T-helper 1 cell treated with Interleukin-12 subunit alpha and Interleukin-12 subunit beta and Interleukin-4 antibody, amounts not matched to agents 30 μg/mL and 1 μg/mL, for 36 hours (primary cell): Measurements from ENCODE around the gene RRN3.
"Not testable (repeated sequence)": the region's sequence is repeated elsewhere in the genome, so short reads cannot be mapped to it uniquely, and the experiment has no call there.

Experiments
- H3K27ac Mint-ChIP-seq: one replicate; pipeline ENCODE4 v1.8.0; 2021; ENCODE audit warnings: mild to moderate bottlenecking, mixed read lengths
- H3K27me3 Mint-ChIP-seq: one replicate; pipeline ENCODE4 v1.8.0; 2021; ENCODE audit warnings: low read depth, mixed read lengths
- H3K36me3 Mint-ChIP-seq: one replicate; pipeline ENCODE4 v1.8.0; 2021; ENCODE audit warnings: low read depth, mixed read lengths
- H3K4me1 Mint-ChIP-seq: one replicate; pipeline ENCODE4 v1.8.0; 2021; ENCODE audit warnings: low read depth, mixed read lengths
- H3K4me3 Mint-ChIP-seq: one replicate; pipeline ENCODE4 v1.8.0; 2021; ENCODE audit warnings: mild to moderate bottlenecking, moderate library complexity, mixed read lengths
- H3K9me3 Mint-ChIP-seq: one replicate; pipeline ENCODE4 v1.8.0; 2021; ENCODE audit warnings: mixed read lengths

RRN3 gene

DNA sequence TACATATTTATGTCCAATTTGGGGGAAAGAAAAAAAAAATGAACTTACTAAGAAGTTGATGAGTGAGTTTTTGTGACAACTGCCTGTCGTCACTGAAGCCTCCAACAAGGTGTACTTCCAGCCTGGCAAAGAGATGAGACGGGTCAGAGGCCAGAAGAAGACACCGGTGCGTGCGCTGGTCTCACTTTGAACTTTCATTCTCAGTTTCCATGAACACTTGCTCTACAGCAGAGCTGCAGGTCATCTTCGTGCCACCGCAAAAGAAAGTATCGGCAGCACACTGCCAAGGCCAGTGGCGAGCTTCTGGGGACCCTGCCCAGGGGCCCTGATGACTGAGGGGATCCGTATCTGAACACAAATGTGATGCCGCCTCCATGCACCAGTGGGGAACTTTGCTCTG is 49.8 kb downstream of the RRN3 start:
- H3K9me3 Mint-ChIP-seq = no peaks in the 10 kb centered on the region
- no peaks in the 10 kb centered on the region for H3K4me1 Mint-ChIP-seq
- H3K36me3 Mint-ChIP-seq = peaks cover 16% of the 10 kb centered on the region
- H3K27ac Mint-ChIP-seq = no peak overlapping the region
- H3K4me3 Mint-ChIP-seq = no peak overlapping the region
- H3K27me3 Mint-ChIP-seq = no peaks in the 10 kb centered on the region

DNA sequence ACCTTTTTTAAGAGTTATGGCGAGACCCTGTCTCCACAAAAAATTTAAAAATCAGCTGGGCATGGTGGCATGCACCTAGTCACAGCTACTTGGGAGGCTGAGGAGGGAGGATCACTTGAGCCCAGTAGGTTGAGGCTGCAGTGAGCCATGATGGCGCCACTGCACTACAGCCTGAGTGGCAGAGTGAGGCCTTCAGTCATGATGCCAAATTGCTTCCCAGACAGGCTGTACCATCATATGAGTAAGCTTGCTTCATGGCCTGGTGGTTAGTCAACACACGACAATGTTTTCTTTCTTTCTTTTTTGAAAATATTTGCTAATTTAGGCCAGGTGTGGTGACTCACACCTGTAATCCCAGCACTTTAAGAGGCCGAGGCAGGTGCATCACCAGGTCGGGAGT is 50.7 kb downstream of the RRN3 start:
- Mint-ChIP-seq H3K36me3 (peaks cover 20% of the 10 kb centered on the region), H3K9me3 (no peaks in the 10 kb centered on the region), H3K4me1 (no peaks in the 10 kb centered on the region), H3K4me3 (no peak overlapping the region), H3K27me3 (no peaks in the 10 kb centered on the region), H3K27ac (no peak overlapping the region)

DNA sequence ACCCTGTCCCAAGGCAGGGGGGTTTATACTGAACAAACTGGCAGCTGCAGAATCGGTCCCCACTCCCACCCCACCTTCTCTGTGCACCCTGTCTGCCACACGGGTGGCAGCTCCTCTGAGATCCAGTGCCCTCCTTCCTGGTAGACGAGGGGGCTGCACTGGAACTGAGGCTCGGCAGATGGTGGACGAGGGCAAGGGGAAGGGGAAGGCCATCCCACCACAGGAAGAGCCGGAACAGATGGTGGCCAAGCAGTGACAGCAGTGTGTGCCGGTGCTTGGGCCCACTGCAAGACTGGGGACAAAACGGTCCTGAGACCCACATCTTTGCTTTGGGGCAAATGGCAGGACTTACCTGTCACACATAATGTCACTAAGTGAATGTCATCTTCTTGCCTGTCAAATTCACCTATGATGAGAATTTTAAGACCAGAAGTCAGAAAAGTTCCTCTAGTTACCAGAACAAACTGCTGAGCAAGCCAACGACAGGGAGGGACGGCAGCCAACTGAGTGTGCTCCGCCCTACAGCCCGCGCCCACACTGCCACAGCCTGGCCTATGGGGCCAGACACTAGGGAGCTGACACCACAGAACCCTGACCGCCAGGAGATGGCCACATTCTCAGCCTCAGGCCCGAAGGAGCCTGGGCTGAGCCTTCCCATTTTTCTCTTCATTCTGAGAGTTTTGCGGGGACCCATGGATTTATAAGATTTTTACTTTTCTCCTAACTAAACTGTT is 52.6 kb downstream of the RRN3 start:
- Mint-ChIP-seq H3K27ac (no peak overlapping the region), H3K27me3 (no peaks in the 10 kb centered on the region), H3K4me1 (no peaks in the 10 kb centered on the region), H3K4me3 (no peak overlapping the region), H3K36me3 (peaks cover 20% of the 10 kb centered on the region), H3K9me3 (no peaks in the 10 kb centered on the region)

DNA sequence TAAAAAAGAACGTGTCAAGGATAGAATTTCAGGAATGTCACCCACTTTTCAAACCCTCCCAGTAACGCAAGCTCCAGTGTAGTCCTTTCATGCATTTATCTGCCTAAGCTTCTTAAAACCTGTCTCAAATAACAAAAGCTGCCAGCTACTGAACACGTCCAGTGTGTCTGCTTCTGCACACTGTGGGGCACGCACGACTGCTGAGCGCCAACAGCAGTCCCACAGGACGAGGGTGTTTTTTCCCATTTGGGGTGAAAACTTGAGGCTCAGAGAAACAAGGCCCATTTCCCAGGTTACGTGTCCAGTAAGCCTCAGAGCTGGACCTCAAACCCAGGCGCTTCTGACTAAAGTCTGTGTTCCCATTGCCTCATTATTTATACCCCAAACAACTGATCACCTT is 55.4 kb downstream of the RRN3 start:
- peaks cover 27% of the 10 kb centered on the region for H3K36me3 Mint-ChIP-seq
- no peak overlapping the region for H3K4me3 Mint-ChIP-seq
- H3K27ac Mint-ChIP-seq = no peak overlapping the region
- H3K27me3 Mint-ChIP-seq = no peaks in the 10 kb centered on the region
- no peaks in the 10 kb centered on the region for H3K9me3 Mint-ChIP-seq
- no peaks in the 10 kb centered on the region for H3K4me1 Mint-ChIP-seq

DNA sequence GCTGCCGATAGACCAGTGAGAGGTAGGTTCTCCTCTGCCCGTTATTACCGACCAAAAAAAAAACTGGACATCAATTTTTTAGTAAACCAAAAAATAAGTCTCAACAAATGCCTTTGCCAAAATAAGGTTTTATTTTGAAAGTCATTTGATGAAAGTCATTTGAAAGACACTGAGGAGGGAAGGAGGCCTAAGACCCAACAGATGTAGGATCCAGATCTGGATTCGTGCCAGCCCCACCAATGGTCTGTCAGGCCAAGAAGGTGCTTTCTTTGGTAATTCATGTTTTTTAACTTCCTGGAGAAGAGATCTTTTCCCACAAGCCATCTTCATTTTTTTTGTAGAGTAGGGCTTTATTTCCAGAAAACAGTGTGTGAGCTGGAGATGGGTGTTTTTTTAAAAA is 56.3 kb downstream of the RRN3 start:
- H3K36me3 Mint-ChIP-seq = peaks cover 31% of the 10 kb centered on the region
- H3K27me3 Mint-ChIP-seq = no peaks in the 10 kb centered on the region
- H3K4me3 Mint-ChIP-seq = no peak overlapping the region
- no peaks in the 10 kb centered on the region for H3K4me1 Mint-ChIP-seq
- no peaks in the 10 kb centered on the region for H3K9me3 Mint-ChIP-seq
- H3K27ac Mint-ChIP-seq = no peak overlapping the region

DNA sequence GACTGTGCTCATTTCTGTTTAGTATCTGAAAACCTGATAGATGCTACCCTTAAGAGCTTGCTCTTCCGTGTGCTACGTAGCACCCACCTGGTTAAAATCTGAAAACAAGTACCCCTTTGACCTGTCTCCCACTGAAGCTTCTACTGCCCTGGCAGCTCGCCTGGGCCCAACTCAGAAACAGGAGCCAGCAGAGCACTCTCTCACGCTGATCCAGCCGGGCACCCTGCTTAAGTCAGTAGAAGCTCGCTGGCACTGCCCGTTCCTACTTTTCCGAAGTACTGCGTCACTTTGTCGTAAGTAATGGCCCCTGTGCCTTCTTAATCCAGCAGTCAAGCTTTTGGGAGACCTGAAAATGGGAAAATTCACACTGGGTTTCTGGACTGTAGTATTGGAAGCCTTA is 57.1 kb downstream of the RRN3 start:
- Mint-ChIP-seq H3K4me1 (no peaks in the 10 kb centered on the region), H3K27ac (no peak overlapping the region), H3K9me3 (no peaks in the 10 kb centered on the region), H3K4me3 (no peak overlapping the region), H3K36me3 (peaks cover 31% of the 10 kb centered on the region), H3K27me3 (no peaks in the 10 kb centered on the region)

DNA sequence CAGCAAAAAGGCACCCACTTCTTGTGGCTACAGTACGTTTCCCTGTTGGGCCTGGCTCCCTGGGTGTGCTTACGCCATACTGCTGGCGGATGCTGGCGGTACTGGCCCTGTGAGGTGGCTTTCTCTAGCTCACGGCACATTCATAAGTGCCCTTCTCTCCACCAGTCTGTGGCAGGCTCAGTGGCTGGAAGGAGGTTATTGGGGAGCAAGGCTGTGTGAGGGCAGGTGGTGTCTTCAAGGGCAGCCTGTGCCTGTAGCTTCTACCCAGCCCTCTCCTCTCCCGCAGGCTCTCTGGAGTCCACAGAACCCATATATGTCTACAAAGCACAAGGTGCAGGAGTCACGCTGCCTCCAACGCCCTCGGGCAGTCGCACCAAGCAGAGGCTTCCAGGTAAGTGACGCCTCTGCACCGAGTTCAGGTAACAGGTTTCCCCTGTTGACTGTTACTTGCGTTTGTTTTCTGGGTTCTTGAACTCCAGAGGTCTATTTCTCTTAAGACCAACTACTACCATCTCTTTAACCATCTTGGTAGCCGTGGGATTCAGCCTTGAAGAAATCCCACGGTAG is 58.8 kb downstream of the RRN3 start:
- Mint-ChIP-seq H3K36me3 (peaks cover 40% of the 10 kb centered on the region), H3K27ac (no peak overlapping the region), H3K4me1 (peaks cover 5% of the 10 kb centered on the region), H3K4me3 (no peak overlapping the region), H3K27me3 (no peaks in the 10 kb centered on the region), H3K9me3 (no peaks in the 10 kb centered on the region)

DNA sequence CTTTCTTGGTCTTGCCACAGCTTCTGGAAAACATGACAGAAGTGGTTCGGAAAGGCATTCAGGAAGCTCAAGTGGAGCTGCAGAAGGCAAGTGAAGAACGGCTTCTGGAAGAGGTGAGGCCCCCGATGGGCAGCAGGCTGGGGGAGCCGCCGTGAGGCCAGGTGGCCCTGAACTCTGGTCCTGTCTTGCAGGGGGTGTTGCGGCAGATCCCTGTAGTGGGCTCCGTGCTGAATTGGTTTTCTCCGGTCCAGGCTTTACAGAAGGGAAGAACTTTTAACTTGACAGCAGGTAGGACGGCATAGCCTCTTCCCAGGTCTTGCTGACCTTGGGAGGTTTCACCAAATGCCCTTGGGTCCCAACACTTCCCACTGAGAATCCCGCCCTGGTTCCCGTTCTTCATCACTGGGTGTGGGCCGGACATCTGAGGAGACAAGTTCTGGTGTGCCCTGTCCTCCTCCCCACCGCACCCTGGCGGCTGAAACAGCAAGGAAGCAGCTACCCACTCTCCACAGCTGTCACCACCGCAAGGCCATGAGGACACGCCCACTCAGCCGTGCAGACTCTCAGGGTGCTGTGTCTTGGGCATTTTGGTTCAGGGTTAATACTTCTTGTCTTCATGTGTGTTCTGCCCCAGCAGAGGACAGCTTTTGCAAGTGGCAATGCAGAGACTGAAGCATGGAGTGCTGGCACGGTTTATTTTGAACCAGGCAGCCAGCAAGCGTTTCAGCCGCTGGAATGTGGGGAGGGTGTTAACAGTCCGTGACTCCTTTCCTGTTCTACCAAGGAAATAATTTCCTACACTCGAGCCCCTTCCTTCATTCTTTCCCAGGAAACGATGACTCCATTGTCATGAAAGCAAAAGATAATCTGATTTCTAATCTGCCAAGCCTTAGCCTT is 59.6 kb downstream of the RRN3 start:
- no peaks in the 10 kb centered on the region for H3K9me3 Mint-ChIP-seq
- H3K27me3 Mint-ChIP-seq = no peaks in the 10 kb centered on the region
- H3K36me3 Mint-ChIP-seq = peaks cover 39% of the 10 kb centered on the region
- H3K4me1 Mint-ChIP-seq = peaks cover 5% of the 10 kb centered on the region
- no peak overlapping the region for H3K4me3 Mint-ChIP-seq
- no peak overlapping the region for H3K27ac Mint-ChIP-seq

DNA sequence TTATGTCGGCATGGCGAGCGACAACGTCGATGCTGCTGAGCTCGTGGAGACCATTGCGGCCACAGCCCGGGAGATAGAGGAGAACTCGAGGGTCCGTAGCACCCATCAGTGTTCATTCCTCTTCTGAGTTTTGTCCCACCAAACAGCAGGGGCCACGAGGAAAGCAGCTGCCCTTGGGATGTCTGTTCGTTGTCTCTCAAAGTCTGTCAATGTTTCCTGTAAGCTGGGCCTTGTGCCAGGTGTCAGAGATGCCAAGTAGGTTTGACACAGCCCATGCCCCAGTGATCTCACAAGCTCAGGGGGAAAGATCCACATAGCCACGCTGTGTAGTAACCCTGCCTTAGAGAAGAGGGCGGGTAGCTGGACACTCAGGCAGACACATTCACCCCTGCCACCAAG is 60.8 kb downstream of the RRN3 start:
- no peak overlapping the region for H3K27ac Mint-ChIP-seq
- H3K27me3 Mint-ChIP-seq = no peaks in the 10 kb centered on the region
- no peak overlapping the region for H3K4me3 Mint-ChIP-seq
- H3K36me3 Mint-ChIP-seq = peaks cover 38% of the 10 kb centered on the region
- H3K9me3 Mint-ChIP-seq = no peaks in the 10 kb centered on the region
- peaks cover 5% of the 10 kb centered on the region for H3K4me1 Mint-ChIP-seq

DNA sequence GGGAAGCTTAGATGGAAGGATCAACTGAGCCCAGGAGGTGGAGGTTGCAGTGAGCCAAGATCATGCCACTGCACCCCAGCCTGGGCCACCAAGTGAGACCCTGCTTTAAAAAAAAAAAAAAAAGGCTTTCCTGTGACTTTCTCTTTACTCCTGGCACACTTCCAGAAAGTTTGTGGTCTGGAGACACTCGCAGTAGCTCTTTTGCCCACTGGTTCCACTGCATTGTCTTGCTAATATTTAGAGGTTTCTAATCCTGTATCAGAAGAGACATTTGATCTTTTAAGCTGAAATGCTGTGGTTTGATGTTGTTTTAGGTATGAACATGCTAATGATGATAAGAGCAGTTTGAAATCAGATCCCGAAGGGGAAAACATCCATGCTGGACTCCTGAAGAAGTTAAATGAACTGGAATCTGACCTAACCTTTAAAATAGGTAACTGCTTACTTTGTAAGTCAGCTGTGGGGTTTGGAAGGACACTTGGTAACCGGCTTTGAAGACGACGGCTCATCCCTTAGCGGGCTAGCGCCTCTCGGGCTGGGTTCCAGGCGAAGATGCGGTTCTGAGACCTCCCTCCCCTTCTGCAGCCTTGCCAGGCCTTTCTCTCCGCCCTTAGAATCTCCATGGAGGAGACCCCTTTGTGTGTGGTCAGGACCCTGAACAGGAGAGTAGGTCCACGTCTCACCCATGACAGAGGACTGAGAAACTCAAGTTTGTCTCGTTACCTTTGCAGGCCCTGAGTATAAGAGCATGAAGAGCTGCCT is 61.3 kb downstream of the RRN3 start:
- Mint-ChIP-seq H3K36me3 (peaks cover 37% of the 10 kb centered on the region), H3K9me3 (no peaks in the 10 kb centered on the region), H3K4me1 (peaks cover 5% of the 10 kb centered on the region), H3K27me3 (no peaks in the 10 kb centered on the region), H3K27ac (no peak overlapping the region), H3K4me3 (no peak overlapping the region)

DNA sequence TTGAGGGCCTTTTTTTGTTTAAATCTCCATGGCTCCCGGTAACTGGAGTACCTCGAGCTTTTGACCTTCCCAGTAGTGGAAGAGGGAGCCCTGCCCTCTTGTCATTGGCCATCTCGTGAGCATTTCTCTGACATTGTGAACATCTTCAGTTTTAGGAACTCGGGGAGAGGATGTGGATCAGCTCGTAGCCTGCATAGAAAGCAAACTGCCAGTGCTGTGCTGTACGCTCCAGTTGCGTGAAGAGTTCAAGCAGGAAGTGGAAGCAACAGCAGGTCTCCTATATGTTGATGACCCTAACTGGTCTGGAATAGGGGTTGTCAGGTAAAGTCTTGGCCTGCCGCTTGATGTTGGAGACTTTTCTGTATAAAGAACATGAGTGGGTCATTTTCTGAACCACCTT is 62.5 kb downstream of the RRN3 start:
- no peak overlapping the region for H3K4me3 Mint-ChIP-seq

DNA sequence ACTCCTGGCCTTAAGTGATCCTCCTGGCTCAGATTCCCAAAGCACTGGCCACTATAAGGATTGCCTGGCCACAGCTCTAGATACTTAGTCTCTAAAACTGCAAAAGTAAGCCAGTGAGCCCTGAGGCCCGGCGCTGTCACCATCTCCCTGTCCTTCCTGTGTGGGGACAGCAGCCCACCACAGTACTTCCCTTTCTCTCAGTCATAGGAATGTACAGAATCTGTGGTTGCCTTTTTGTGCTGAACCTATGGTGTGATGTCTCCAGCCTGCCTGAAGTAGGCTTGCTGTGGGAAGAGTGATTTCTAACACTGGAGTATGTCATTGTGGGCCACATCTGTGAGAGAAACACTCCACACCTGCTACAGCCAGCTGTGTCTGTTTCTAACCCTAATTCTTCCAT is 62.9 kb downstream of the RRN3 start:
- peaks cover 5% of the 10 kb centered on the region for H3K4me1 Mint-ChIP-seq
- peak overlapping the region; percentile 5 for H3K27ac Mint-ChIP-seq
- no peaks in the 10 kb centered on the region for H3K9me3 Mint-ChIP-seq
- H3K27me3 Mint-ChIP-seq = no peaks in the 10 kb centered on the region
- H3K4me3 Mint-ChIP-seq = no peak overlapping the region
- peaks cover 33% of the 10 kb centered on the region for H3K36me3 Mint-ChIP-seq

More for the DNA sequence above, 62.5 kb downstream of the RRN3 start:
- Mint-ChIP-seq H3K9me3 (no peaks in the 10 kb centered on the region), H3K4me1 (peaks cover 5% of the 10 kb centered on the region), H3K27me3 (no peaks in the 10 kb centered on the region), H3K36me3 (peaks cover 37% of the 10 kb centered on the region), H3K27ac (peak overlapping the region; percentile 5)

DNA sequence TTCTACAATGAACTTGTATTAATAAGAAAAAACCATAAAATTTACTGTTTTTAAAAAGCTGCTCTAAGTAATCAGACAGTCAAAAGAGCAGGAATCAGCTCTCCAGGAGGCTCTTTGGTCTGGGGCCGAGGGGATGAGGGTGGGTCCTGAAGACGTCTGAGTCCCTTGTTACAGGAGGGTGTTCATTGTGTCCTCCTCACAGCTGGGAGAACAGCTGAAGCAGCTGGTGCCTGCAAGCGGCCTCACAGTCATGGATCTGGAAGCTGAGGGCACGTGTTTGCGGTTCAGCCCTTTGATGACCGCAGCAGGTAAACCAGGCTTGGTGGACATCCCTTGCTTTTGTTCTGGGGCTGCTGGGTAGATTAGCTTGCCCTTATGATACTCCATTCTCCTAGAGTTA is 64.3 kb downstream of the RRN3 start:
- H3K4me3 Mint-ChIP-seq, H3K27ac Mint-ChIP-seq, H3K27me3 Mint-ChIP-seq, H3K9me3 Mint-ChIP-seq, H3K4me1 Mint-ChIP-seq: not testable (repeated sequence)
- peaks cover 32% of the 10 kb centered on the region for H3K36me3 Mint-ChIP-seq

DNA sequence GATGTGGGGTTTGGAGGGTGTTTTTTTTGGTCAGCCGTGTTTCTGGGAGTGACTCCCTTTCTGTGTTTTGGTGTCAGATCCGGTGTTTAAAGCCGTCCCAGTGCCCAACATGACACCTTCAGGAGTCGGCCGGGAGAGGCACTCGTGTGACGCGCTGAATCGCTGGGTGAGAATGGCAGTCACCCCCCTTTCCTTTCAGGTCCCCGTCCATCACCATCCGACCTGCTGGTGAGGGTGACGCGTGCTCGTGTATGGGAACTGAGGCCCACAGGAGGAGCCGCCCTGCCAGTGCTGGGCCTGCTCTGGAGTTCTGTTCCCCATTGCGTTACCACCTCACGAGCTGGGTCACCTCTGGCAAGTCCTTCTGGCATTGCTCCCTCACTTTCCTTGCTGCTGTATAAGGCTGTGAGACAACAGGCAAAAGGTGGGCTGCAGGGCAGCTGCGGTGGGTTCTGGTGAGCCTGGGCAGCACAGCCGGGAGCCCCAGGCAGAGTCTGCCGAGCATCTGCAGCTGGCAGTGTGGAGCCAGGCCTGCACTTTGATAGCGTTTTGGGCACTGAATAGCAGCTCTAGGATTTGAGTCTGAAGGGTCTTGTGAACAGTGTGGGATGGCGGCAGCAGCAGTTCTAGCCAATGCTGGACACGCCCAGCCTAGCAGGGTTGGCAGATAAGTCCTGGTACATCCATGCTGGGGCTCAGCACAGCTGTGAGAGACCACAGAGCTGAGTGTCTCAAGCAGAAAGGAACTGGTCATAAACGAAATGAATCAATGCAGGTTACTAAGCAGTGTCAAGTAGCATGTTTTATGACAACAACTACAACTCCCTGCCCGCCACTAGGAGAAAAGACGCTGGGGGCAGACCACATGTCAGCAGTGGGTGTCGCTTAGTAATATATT is 65.0 kb downstream of the RRN3 start:
- not testable (repeated sequence) for H3K9me3 Mint-ChIP-seq, H3K4me3 Mint-ChIP-seq, H3K4me1 Mint-ChIP-seq, H3K27me3 Mint-ChIP-seq, H3K27ac Mint-ChIP-seq
- peaks cover 35% of the 10 kb centered on the region for H3K36me3 Mint-ChIP-seq
